GM23248 (cell line): Measurements from ENCODE around the gene SLC46A2. TPM values are rescaled to one million over a fixed set of nuclear protein-coding genes. Genes with fewer than 3 reads are reported as not detected.

Experiments
- DNase-seq: peaks from one replicate; pipeline ENCODE4 v3.0.0-alpha.2; 2015
- H2AFZ ChIP-seq: fragments of 200-600 bp; sonication (generic); 2 replicates; pipeline ENCODE4 v1.6.1; 2016; ENCODE audit warnings: antibody characterized with exemption
- H3F3A ChIP-seq: fragments of 200-600 bp; sonication (generic); 2 replicates; pipeline ENCODE4 v1.6.1; 2016; ENCODE audit warnings: mild to moderate bottlenecking, antibody characterized with exemption, mixed run types; ENCODE audit not compliant: insufficient read depth
- H3K27ac ChIP-seq: fragments of 200-600 bp; sonication (generic); 2 replicates; pipeline ENCODE4 v1.5.1; 2016; ENCODE audit warnings: mild to moderate bottlenecking
- H3K27me3 ChIP-seq: fragments of 200-600 bp; sonication (generic); replicated peaks from 2 replicates; pipeline ENCODE4 v1.6.1; 2016; ENCODE audit warnings: mild to moderate bottlenecking; ENCODE audit not compliant: insufficient read depth
- H3K36me3 ChIP-seq: fragments of 200-600 bp; sonication (generic); 2 replicates; pipeline ENCODE4 v1.6.1; 2016; ENCODE audit warnings: low read depth, mild to moderate bottlenecking
- H3K4me1 ChIP-seq: fragments of 200-600 bp; sonication (generic); 2 replicates; pipeline ENCODE4 v1.6.1; 2016; ENCODE audit warnings: mild to moderate bottlenecking; ENCODE audit not compliant: insufficient read depth
- H3K4me2 ChIP-seq: fragments of 200-600 bp; sonication (generic); one replicate; pipeline ENCODE4 v1.6.1; 2016; ENCODE audit warnings: mild to moderate bottlenecking; ENCODE audit not compliant: unreplicated experiment
- H3K4me3 ChIP-seq: fragments of 200-600 bp; sonication (generic); 2 replicates; pipeline ENCODE4 v1.5.1; 2016; ENCODE audit warnings: mild to moderate bottlenecking
- H3K79me2 ChIP-seq: fragments of 200-600 bp; sonication (generic); 2 replicates; pipeline ENCODE4 v1.6.1; 2016; ENCODE audit warnings: mild to moderate bottlenecking; ENCODE audit not compliant: insufficient read depth
- H3K9ac ChIP-seq: fragments of 200-600 bp; sonication (generic); 2 replicates; pipeline ENCODE4 v1.6.1; 2016; ENCODE audit warnings: mild to moderate bottlenecking
- H3K9me2 ChIP-seq: fragments of 200-600 bp; sonication (generic); 2 replicates; pipeline ENCODE4 v1.6.1; 2016; ENCODE audit warnings: mixed run types, mild to moderate bottlenecking, moderate library complexity; ENCODE audit not compliant: insufficient read depth
- H3K9me3 ChIP-seq: fragments of 200-600 bp; sonication (generic); one replicate; pipeline ENCODE4 v1.6.1; 2017; ENCODE audit warnings: low read depth
- H4K20me1 ChIP-seq: fragments of 200-600 bp; sonication (generic); 2 replicates; pipeline ENCODE4 v1.6.0; 2016; ENCODE audit not compliant: insufficient read depth
- EZH2 ChIP-seq: fragments of 200-600 bp; sonication (generic); IDR thresholded peaks from 2 replicates; pipeline ENCODE4 v1.6.1; 2018; ENCODE audit warnings: antibody characterized with exemption, mild to moderate bottlenecking; ENCODE audit not compliant: insufficient read depth, poor library complexity, severe bottlenecking
- EZH2phosphoT487 ChIP-seq: fragments of 200-600 bp; sonication (generic); IDR thresholded peaks from 2 replicates; pipeline ENCODE4 v1.6.1; 2018; ENCODE audit warnings: antibody characterized with exemption, moderate library complexity, mild to moderate bottlenecking, low read depth; ENCODE audit not compliant: insufficient read depth
- WGBS, 2 experiments: methylation state at CpG; one replicate each; pipeline ENCODE4 v1.1.6; 2015 to 2017; ENCODE audit warnings: low lambda C conversion rate in 2 of 2, low coverage in 1 of 2; ENCODE audit errors: missing lambda C conversion rate in 2 of 2; 5-methylcytosine and 5-hydroxymethylcytosine counted together
- in situ Hi-C: fragments of 300-500 bp; cut with MboI; formaldehyde crosslinking; loops from 2 replicates; pipeline ENCODE4 v1.15.0; 2020
- polyA plus RNA-seq: library from polyadenylated mRNA; unstranded; fragments of >200 nt; fragmentation: Nextera tagmentation; extraction: Ambion mirVana; gene quantifications from 2 replicates; pipeline ENCODE4 v1.2.1, GENCODE V29; 2016
- total RNA-seq: library from RNA; depleted of rRNA; stranded (reverse); fragments of >200 nt; shearing (Covaris generic); gene quantifications from 2 replicates; pipeline ENCODE4 v1.2.3, GENCODE V29; 2014

SLC46A2 gene
- total and polyA plus RNA-seq, 2 experiments from 2014 or later: not detected

- H3K36me3 ChIP-seq: no peaks in the 10 kb centered on the region
- no peak for TF ChIP-seq EZH2phosphoT487
- TF ChIP-seq EZH2: no peak
- peaks cover 18% of the 10 kb centered on the region; the same call in 1 of the 2 replicates for H3F3A ChIP-seq
- H3K9me3 ChIP-seq: no peaks in the 10 kb centered on the region
- H3K9me2 ChIP-seq: no peaks in the 10 kb centered on the region
- WGBS, 2 experiments: 88 to 92% methylated on average over 5 of the region's 5 CpGs
- H3K4me3 ChIP-seq: no peak overlapping the region
- no peak overlapping the region for H2AFZ ChIP-seq
- H3K9ac ChIP-seq: no peak overlapping the region
- H3K27ac ChIP-seq: no peak overlapping the region
- H4K20me1 ChIP-seq: no peaks in the 10 kb centered on the region
- no peaks in the 10 kb centered on the region for H3K79me2 ChIP-seq
- DNase-seq: no peak
- no peaks in the 10 kb centered on the region for H3K27me3 ChIP-seq
- peak overlapping the region; percentile 9 for H3K4me2 ChIP-seq
- peaks cover 24% of the 10 kb centered on the region for H3K4me1 ChIP-seq
- in situ Hi-C loops: no loop called here
Measured at GRCh38 chr9:112884721-112885120, 6.0 kb downstream of the SLC46A2 start.

GRCh38 chr9:112884101-112884500 is 6.6 kb downstream of the SLC46A2 start:
- H2AFZ ChIP-seq: no peak overlapping the region

GRCh38 chr9:112881331-112881730 is 9.3 kb downstream of the SLC46A2 start:
- TF ChIP-seq EZH2phosphoT487 (no peak), EZH2 (no peak)
- Histone ChIP-seq H3K4me3 (no peak overlapping the region), H3F3A (peaks cover 18% of the 10 kb centered on the region; the same call in 1 of the 2 replicates), H4K20me1 (no peaks in the 10 kb centered on the region), H3K27me3 (no peaks in the 10 kb centered on the region), H3K9ac (no peak overlapping the region), H3K4me2 (no peak overlapping the region), H3K79me2 (no peaks in the 10 kb centered on the region), H3K4me1 (peaks cover 24% of the 10 kb centered on the region), H3K9me2 (no peaks in the 10 kb centered on the region), H3K27ac (peak overlapping the region; percentile 35), H3K36me3 (0 out of 2 replicates have a peak, but pooled peaks cover 6% of the 10 kb centered on the region), H2AFZ (no peak overlapping the region), H3K9me3 (no peaks in the 10 kb centered on the region)
- 40 to 54% methylated on average over 7 of the region's 7 CpGs for WGBS, 2 experiments
- peak; percentile 92 for DNase-seq
- in situ Hi-C loops: no loop called here

More at GRCh38 chr9:112884101-112884500, 6.6 kb downstream of the SLC46A2 start:
- peak overlapping the region; percentile 9 for H3K4me2 ChIP-seq
- no peak for TF ChIP-seq EZH2
- no peak for TF ChIP-seq EZH2phosphoT487
- H3K9ac ChIP-seq: no peak overlapping the region
- H3K36me3 ChIP-seq: no peaks in the 10 kb centered on the region
- DNase-seq: peak; percentile 50
- no peak overlapping the region for H3K4me3 ChIP-seq
- no peaks in the 10 kb centered on the region for H3K9me3 ChIP-seq
- H3K27ac ChIP-seq: no peak overlapping the region
- no peaks in the 10 kb centered on the region for H3K79me2 ChIP-seq
- no peaks in the 10 kb centered on the region for H4K20me1 ChIP-seq
- peaks cover 18% of the 10 kb centered on the region; the same call in 1 of the 2 replicates for H3F3A ChIP-seq
- peaks cover 24% of the 10 kb centered on the region for H3K4me1 ChIP-seq
- in situ Hi-C loops: no loop called here
- H3K9me2 ChIP-seq: no peaks in the 10 kb centered on the region
- no peaks in the 10 kb centered on the region for H3K27me3 ChIP-seq
- 61 to 65% methylated on average over 6 of the region's 6 CpGs for WGBS, 2 experiments

- H4K20me1 ChIP-seq: no peaks in the 10 kb centered on the region
- WGBS, 2 experiments: 95 to 100% methylated on average over 1 of the region's 1 CpG
- peaks cover 13% of the 10 kb centered on the region for H3K36me3 ChIP-seq
- no peak overlapping the region for H2AFZ ChIP-seq
- DNase-seq: no peak
- no peak overlapping the region for H3K4me2 ChIP-seq
- no peaks in the 10 kb centered on the region for H3K27me3 ChIP-seq
- no peak overlapping the region for H3K9ac ChIP-seq
- H3F3A ChIP-seq: peaks cover 18% of the 10 kb centered on the region; the same call in 1 of the 2 replicates
- H3K4me3 ChIP-seq: no peak overlapping the region
- H3K27ac ChIP-seq: peak overlapping the region; percentile 35; the same call in 1 of the 2 replicates
- H3K9me3 ChIP-seq: no peaks in the 10 kb centered on the region
- H3K79me2 ChIP-seq: no peaks in the 10 kb centered on the region
- peaks cover 24% of the 10 kb centered on the region for H3K4me1 ChIP-seq
- H3K9me2 ChIP-seq: no peaks in the 10 kb centered on the region
- in situ Hi-C loops: no loop called here
- TF ChIP-seq EZH2phosphoT487: no peak
- no peak for TF ChIP-seq EZH2
Measured at GRCh38 chr9:112880650-112881049, 10.0 kb downstream of the SLC46A2 start.
